NCI-H2196 treated with DMSO at 0.1 percent for 48 hours (cell line): ENCODE measurements around the gene CIT.

Source experiments
- DNase-seq: peaks from one replicate; lab custom pipeline; 2025; ENCODE audit not compliant: unreplicated experiment; lab: John Stamatoyannopoulos, UW

Gene CIT

DNA sequence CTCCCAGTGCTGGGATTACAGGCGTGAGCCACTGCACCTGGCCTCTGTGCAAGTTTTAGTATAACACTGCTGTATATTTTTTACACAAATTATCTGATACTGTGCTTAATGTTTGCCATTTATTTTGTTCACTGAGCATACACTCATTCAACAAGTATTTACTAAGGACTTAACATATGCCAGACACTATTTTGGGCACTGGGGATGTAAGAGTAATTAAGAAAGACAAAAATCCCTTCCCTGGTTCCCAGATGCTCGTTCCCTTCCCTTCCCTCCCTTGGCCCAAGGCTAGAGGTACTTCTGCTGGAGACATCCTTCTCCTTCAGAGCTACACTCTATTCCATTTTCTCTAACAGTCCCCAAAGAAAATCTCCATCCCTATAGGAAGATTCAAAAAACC lies 12.5 kb downstream of the CIT start:
- no peak for DNase-seq

DNA sequence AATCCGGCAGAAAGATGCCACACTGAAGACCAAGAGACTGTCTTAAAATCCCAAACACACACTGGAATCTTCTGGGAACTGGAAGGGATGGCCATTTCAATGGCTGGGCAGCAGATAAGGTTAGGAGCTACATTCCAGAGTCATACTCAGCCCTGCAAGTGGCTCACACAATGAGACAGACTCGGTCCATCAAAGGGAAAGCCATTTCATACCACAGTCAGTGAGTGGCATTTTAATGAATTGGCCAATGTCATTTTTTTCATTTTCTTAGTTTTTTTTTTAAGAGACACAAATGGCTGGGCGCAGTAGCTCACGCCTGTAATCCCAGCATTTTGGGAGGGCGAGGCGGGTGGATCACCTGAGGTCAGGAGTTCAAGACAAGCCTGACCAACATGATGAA lies 17.9 kb downstream of the CIT start:
- no peak for DNase-seq

DNA sequence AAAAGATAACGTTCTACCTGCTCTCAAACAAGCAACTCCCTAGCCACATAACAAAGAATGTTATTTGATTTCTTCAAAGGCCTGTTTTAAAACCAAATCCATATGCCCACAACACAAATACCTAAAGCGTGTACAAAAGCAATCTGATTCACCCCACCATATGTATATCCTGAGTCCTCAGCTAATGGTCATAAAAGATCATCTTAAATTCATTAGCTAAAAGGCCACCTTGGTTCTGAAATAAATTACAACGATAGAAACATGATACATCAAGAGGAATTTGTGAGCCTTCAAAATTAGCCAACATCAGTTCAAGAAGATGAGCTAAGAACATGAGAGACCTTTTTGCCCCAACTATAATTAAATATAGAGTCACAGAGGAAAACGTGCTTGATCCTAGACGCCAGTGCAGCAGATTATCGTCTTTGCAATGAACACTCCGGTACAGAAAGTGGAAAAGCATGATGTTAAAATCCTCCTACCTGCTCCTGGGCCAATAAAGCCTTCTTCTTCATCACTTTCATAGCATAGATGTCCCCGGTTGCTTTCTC lies 20.0 kb downstream of the CIT start:
- no peak for DNase-seq

DNA sequence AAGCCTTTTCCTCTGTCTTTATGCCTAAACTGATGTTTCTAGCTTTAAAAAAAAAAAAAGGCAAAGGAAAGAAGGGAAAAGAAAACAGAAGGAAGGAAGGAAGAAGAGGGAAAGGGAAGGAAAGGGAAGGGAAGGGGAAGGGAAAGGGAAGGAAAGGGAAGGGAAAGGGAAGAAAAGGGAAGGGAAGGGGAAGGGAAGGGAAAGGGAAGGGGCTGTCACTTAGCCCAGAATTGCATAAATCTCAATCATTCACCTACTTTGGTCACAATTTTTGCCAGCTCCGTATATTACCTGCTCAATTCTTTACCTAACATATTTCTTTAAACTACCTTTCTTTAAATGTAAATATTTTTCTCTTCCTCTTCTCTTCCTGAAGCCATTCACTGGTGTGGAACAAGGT lies 26.8 kb downstream of the CIT start:
- no peak for DNase-seq

DNA sequence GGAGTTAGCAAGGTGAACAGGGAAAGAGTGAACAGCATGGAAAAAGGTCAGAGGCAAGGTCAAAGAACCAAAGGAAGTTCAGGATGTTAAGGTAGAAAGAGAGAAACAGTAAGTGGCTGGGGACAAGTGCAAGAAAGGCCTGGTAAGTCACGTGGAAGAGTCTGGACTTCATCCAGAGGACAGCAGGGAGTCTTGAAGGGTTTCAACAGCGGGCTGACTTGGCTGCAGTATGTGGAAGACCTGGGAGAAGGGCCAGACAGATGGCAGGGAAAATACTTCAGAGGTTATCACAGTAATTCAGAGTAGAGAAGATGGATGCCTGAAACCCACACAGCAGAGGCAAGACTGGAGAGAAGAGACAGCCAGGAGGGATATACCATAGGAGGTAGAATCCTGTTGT lies 34.0 kb downstream of the CIT start:
- no peak for DNase-seq

DNA sequence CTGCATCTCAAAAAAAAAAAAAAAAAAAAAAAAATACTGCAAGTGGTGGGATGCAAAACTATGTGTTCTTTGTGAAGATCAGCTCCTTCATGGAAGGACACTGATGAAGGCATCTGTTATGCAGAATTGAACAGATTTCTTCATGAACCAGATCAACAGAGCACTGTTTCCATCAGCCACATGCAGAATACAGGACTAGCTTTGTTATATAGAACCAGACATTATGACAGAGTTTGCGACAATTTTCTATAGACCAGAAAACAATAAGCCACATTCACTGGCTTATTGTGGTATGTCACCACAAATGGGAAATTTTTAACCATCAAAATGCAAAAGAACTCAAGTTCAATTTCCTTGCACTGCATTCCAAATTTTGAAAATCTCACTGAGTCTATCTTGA lies 34.7 kb downstream of the CIT start:
- no peak for DNase-seq

DNA sequence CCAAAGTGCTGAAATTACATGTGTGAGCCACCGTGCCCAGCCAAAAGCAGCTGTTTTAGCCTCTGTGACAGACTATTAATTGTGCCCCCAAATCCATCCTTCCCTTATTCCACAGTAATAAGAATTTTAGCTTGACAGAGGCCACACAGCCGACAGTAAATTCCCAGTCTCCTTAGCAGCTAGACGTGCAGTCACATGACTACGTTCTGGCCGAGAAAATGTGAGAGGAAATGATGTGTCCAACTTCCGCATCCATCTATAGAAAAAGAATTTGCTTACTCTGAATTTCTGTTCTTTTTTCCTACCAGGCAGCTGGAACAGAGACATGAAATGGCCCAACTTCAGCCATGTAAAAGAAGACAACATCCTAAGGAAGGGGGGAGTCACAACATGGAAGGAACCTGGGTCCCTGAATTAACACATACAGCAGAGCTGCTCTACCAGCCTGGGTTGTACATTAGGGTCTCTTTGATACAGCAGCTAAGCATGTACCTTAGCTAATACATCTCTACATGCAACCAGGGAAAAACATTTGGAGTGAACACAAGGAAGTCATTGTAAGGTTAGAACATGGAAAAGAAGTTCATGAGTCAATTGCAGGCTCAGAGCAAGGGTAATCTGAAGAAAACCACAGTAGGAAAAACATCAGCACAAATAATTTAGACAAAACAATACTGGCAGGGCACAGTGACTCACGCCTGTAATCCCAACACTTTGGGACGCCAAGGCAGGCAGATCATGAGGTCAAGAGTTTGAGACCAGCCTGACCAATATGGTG lies 35.5 kb downstream of the CIT start:
- no peak for DNase-seq

DNA sequence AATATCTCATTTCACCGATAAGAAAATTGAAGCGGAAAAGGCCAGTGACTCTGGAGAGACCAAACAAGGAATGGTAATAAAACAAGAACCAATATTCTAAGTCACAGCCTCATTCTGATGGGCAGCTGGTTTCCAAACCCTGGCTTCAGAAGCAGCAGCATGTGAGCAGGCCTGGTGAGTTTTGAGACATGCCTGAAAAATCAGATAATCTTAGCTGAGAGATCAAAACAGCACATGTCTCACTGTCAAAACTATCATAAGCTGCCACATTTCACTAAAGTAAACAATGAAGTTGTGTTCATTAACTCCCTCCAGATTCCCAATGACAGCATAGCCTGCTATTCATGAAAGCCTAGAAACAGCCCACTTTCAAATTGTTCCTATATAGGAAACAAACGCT lies 36.5 kb downstream of the CIT start:
- no peak for DNase-seq

DNA sequence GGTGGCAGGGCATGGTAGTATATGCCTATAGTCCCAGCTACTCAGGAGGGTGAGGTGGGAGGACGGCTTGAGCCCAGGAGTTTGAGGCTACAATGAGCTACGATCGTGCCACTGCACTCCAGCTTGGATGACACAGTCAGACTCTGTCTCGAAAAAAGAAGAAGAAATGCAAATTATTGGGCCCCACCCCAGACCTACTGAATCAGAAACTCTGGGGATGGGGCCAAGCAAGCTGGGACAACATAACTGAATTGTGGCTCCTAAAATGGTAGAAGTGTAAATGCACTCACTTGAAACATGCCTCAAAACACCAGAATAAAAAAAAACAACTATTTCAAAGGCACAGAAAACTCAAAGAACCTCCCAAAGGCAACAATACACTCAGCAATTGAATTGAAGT lies 37.0 kb downstream of the CIT start:
- DNase-seq, result no peak

DNA sequence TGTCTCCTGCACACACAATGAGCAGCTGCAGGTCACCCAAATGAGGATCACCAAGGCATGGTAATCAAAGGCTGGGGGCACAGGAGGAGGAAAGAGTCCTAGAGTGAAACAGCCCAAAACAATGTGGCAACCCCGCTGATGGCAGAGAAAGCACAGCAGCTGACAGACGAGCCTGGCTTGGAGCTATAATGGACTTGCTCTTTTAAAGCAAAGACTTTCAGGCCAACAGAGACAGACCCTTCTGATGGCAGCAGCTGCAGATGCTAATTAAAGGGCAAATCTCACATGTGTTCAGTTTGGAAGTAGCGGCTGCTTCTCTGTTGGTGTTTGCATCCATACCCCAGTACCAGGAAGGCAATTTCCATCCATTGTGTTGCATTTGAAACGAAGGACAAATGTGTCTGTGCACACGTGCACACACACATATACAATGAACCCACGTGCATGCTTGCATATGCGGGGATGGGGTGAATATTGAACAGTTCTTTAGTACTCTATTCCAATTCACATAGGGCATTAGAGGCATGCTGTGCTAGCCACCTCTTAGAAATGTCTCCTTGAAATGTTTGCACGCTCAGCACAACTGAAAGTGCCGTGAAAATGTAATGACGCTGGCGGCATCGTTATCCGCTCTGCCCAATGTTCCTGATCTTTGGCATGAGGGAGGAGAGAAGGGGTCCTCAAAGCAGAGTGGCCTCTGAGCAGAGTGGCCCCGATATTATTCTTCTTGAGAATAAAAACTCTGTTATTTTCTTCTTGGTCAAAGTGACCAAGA lies 38.1 kb downstream of the CIT start:
- DNase-seq, result no peak

DNA sequence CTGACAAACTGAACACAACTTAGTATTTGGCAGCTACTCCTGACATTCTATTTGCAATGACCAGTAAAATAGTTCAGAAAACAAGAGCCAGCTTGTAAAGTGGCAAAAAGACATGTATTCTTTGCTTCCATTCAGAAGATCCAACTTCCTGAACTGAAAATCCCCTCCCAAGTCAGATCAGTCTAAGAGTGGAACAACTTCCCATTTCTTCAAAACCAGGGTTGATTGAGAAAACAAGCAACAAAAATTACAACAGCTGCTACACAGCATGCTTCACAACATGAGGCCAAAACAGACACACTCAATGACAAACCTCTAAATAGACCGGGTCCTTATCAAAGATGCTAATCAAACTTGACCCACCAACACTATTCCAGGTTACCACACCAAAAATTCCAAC lies 40.3 kb downstream of the CIT start:
- DNase-seq, result no peak

DNA sequence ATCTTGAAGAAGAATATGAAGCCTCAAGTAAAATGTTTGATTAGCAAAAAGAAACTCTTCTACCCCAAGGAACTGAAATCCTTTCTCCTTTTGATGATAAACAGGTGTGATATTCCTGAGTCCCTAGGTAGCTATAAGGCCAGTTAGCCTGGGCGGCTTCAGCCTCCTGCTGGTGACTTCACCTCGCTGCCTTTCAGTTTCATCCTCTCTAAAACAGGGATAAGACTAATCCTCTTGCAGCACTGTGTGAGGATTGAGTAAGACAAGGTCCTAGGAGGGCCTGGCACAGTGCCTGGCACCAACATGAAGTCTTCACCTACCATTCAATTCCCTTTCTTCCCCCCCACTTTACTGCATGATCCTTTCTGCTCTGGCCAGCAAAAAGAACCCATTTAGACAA lies 42.1 kb downstream of the CIT start:
- DNase-seq, result no peak

DNA sequence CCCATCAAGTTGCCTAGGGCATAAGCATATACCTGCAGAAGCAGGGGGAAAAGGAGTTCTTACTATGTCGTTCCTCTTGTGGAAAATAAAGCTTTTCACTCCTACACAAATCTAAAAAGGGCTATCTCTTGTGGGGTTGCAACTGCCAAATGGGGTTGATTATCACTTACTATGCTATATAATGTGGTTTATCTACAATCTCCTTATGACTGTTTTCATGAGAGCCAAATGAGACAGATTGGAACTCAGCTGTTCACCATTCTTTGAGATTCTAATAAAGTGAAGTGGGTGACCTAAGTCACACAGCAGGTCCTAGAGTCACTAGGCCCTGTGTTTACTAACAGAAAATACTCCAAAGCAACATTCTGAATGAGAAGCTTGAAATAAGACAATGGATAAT lies 47.7 kb downstream of the CIT start:
- no peak for DNase-seq

DNA sequence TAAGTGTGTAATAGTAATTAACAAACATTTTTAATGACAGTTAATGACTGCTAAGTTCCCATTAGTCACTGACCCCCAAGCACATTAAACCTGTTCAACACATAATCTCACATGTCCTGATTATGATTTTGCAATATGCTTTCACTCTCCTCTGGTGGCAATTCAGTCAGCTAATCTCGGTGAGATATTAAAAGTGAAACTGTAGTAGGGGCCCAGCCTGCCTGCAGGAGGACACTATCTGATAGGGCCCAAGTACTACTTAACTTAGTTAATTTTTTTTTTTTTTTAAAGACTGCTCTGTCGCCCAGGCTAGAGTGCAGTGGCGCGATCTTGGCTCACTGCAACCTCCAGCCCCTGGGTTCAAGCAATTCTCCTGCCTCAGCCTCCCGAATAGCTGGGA lies 48.8 kb downstream of the CIT start:
- DNase-seq, result no peak

DNA sequence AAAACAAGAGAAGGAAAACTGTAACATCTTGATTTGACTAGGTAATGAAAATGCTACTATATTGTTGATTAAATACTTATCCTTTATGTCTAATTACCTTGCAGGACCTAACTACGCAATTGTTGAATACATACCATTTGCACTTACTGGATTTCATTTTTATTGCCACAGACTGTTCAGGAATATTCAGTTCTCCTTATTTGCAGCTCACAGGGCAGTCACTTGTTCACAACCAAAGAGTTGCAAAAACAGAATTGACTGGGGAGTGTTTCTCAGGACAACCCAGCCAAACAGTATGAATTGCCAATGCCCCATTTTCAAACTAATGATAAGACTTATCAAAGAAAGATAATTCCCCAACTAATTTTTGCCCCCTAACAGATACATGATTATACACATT lies 49.4 kb downstream of the CIT start:
- no peak for DNase-seq

DNA sequence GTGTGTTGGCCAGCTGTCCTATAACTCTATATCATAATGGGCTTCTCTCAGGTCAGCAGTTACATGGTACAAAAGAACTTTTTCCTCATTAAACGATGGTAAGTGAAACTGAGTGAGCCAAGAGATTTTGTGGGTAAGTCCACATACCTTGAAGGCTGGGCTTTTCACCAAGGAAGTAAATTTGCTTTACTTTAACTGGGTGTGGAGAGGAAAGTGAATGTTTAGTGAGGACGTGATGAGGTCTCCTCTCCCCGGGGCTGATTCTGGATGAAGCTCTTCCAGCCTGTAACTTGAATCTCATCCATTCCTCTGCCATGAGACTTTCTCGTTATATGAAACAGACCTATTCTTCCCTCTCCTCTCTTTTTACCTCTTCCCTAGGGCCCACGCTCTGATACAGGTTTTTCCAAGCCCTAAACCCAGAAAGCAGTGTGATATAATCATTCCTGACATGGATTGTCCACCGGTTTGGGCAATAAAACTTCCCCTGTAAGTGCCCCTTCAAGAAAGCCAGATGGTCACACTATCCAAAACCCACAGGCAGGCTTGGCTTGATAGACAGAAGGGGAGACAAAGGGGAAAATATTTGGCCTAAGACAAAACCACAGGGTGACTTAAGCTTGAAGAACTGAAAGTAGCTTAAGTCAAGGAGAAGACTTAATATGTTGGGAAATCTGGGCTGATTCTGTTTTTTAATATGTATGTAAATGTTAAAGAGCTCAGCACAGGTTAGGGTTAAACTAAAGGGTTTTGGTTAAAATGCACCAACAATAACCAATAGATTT lies 50.3 kb downstream of the CIT start:
- DNase-seq, result no peak

DNA sequence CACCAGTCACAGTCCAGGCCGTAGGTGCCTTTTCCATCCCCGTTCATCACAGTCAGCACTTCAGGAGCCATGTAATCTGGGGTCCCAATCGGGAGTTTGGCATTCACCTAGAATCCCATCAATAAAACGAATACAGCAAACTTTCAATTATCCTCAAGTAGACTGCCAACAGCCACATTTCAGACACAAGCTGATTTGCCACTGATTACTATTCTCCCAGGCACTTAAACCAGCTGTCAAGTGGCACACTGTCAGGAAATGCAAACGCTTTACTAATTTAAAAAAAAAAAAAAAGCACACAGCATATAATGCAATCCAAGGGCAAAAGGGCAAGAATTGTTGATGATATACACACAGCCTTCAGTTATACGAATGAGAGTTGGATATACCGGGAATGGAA lies 51.9 kb downstream of the CIT start:
- no peak for DNase-seq

DNA sequence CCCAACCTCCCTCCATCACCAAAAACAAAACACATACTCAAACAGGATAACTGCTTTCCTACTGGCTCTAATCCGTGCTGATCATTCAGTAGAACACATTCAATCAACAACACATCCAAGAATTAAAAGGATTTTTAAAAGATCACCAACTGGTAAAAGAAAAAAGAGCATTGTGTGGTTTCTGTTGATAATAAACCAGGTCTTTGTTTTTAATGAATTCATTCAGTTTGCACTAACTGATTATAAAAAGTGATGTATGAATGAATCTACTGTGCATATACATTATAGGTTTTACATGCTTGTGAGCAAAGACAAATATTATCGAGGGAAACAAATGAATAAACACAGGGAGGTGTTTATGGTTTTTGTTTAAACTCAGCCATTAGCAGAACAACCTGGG lies 55.1 kb downstream of the CIT start:
- no peak for DNase-seq

DNA sequence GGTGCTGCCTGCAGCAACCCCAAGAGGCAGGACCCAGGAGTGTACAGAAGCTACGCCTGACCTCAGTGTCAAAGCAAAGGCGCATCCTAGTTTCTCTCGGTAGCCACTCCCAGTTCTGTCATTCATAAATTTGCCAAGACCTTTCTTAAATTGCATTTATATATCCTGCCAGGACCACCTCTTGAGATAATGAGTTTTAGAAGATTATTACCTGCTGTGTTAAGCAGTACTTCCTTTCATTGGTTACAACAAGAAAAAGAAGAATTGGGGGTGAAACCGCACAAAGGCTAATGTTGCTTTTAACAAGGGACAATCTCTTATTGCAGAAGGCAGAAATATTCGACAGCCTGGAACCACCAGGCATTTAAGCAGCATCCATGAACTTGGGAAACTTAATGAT lies 57.8 kb downstream of the CIT start:
- DNase-seq, result no peak

DNA sequence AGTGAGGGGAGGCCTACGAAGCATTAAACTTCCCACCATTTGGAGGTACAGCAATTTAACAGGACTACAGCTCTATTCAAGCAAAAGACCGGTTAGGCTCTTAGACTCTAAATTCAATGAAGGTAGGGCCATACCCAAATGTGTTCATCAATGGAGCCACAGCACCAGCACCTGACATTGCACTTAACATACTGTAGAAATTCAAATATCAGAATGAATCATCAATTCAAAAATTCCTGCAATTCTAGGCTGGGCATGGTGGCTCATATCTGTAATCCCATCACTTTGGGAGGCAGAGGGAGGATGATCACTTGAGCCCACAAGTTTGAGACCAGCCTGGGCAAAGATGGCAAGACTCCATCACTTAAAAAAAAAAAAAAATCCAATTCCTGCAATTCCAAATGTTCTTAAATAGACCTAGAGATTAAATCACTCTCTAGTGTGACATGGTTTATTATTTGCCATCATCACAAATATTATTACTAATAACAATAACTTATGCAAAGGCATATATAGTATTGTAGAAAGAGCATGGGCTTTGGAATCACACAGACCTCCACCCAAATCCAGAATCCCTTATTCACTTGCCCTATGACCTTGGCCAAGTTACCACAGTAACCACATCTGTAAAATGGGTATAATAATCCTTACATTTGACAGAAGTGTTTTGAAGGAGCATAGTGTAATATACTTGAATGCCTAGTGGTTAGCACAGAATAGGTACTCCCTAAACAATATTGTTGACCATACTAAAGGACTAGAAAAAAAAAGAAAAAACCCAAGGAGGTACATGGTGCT lies 59.4 kb downstream of the CIT start:
- DNase-seq, result no peak

DNA sequence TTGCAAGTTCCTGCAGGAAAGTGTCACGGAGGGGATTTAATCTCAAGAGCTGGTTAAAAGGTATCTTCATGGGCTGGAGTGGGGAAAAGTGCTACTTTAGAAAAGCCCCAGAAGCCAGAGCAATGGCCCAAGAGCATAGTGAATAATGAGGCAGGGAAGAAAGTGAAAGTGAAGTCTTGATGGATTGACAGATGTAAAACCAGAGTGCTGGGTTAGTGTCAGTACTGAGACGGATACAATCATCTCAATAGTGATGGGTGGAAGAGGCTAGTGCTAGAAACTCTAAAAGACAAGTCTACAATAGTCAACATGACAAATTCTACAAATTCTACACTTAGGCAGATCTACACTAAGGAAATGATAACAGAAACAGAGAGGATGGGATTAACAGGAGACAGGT lies 68.1 kb downstream of the CIT start:
- no peak for DNase-seq
